Hepatocyte (in vitro differentiated cells): ENCODE results near the gene OSR1. TPM values are rescaled to one million over a fixed set of nuclear protein-coding genes. Genes with fewer than 3 reads are reported as not detected.

Source experiments
- DNase-seq: peaks from one replicate; pipeline ENCODE4 v3.0.0-alpha.2; 2016; ENCODE audit warnings: low spot score
- H2AFZ ChIP-seq: fragments of 200-600 bp; sonication (generic); 2 replicates; pipeline ENCODE4 v1.6.0; 2016; ENCODE audit warnings: antibody characterized with exemption, mild to moderate bottlenecking
- H3K27ac ChIP-seq: fragments of 200-600 bp; sonication (generic); 2 replicates; pipeline ENCODE4 v1.5.1; 2016; ENCODE audit warnings: mild to moderate bottlenecking
- H3K27me3 ChIP-seq: fragments of 200-600 bp; sonication (generic); 2 replicates; pipeline ENCODE4 v1.6.1; 2016
- H3K36me3 ChIP-seq: fragments of 200-600 bp; sonication (generic); replicated peaks from 2 replicates; pipeline ENCODE4 v1.5.1; 2016; ENCODE audit warnings: low read depth; ENCODE audit not compliant: insufficient read depth
- H3K4me1 ChIP-seq: fragments of 200-600 bp; sonication (generic); 2 replicates; pipeline ENCODE4 v1.5.1; 2016; ENCODE audit warnings: mild to moderate bottlenecking, moderate library complexity; ENCODE audit not compliant: insufficient read depth
- H3K4me2 ChIP-seq: fragments of 200-600 bp; sonication (generic); 2 replicates; pipeline ENCODE4 v1.6.0; 2016
- H3K4me3 ChIP-seq: fragments of 200-600 bp; sonication (generic); 2 replicates; pipeline ENCODE4 v1.5.1; 2016; ENCODE audit warnings: mild to moderate bottlenecking
- H3K79me2 ChIP-seq: fragments of 200-600 bp; sonication (generic); 2 replicates; pipeline ENCODE4 v1.6.0; 2017; ENCODE audit warnings: mild to moderate bottlenecking
- H3K9me2 ChIP-seq: fragments of 200-600 bp; sonication (generic); replicated peaks from 2 replicates; pipeline ENCODE4 v1.6.0; 2017; ENCODE audit warnings: mild to moderate bottlenecking; ENCODE audit not compliant: insufficient read depth
- H3K9me3 ChIP-seq: fragments of 200-600 bp; sonication (generic); 2 replicates; pipeline ENCODE4 v1.5.1; 2016; ENCODE audit warnings: low read depth, mild to moderate bottlenecking
- H4K20me1 ChIP-seq: fragments of 200-600 bp; sonication (generic); 2 replicates; pipeline ENCODE4 v1.6.0; 2016; ENCODE audit warnings: mild to moderate bottlenecking; ENCODE audit not compliant: insufficient read depth, poor library complexity, severe bottlenecking
- EZH2 ChIP-seq: fragments of 200-600 bp; sonication (generic); IDR thresholded peaks from 2 replicates; pipeline ENCODE4 v1.6.1; 2016; ENCODE audit warnings: antibody characterized with exemption, mild to moderate bottlenecking, borderline replicate concordance
- EZH2phosphoT487 ChIP-seq: fragments of 200-600 bp; sonication (generic); IDR thresholded peaks from one replicate; pipeline ENCODE4 v1.6.1; 2018; ENCODE audit warnings: antibody characterized with exemption, mild to moderate bottlenecking, low read depth, moderate library complexity; ENCODE audit not compliant: unreplicated experiment, severe bottlenecking
- WGBS: methylation state at CpG from one replicate; pipeline ENCODE4 v1.1.6; 2016; ENCODE audit warnings: low lambda C conversion rate; ENCODE audit errors: missing lambda C conversion rate; 5-methylcytosine and 5-hydroxymethylcytosine counted together
- polyA plus RNA-seq: library from polyadenylated mRNA; unstranded; fragments of >200 nt; fragmentation: Nextera tagmentation; extraction: Ambion mirVana; gene quantifications from 2 replicates; pipeline ENCODE4 v1.2.1, GENCODE V29; 2016
- total RNA-seq: library from RNA; depleted of rRNA; stranded (reverse); fragments of >200 nt; gene quantifications from 2 replicates; pipeline ENCODE4 v1.2.3, GENCODE V29; 2014
- TF ChIP-seq, protein P1 (sequence below): fragments of 200-600 bp; sonication (generic); IDR thresholded peaks from 2 replicates; pipeline ENCODE4 v1.5.1; 2016; ENCODE audit warnings: antibody characterized with exemption, mild to moderate bottlenecking; ENCODE audit not compliant: poor library complexity

OSR1 gene
- total and polyA plus RNA-seq, 2 experiments from 2014 or later: 19.8 to 45.7 TPM

DNA sequence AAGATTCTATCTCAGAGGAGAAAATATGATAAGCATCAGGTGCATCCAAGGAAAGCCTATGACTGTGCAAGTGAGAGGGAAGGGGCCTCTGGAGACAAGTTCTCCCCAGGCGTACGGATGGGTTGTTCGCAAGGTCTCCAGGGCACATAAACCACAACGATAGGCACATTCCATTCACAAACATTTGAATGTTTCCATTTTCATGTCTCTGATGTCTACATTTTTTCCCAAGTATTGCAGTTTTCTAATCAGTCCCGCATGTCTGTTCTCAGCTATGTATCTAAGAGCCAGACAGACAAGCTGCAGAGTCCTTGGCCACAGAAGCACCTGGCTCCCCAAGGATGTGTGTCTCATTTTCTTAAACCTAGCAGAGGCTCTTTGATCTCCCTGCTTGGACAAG lies 28.0 kb downstream of the OSR1 start:
- H3K9me2 ChIP-seq: no peaks in the 10 kb centered on the region
- WGBS: 76% methylated on average over 5 of the region's 5 CpGs
- H3K27me3 ChIP-seq: no peaks in the 10 kb centered on the region
- H3K4me3 ChIP-seq: no peak overlapping the region
- no peak overlapping the region for H2AFZ ChIP-seq
- H3K36me3 ChIP-seq: no peaks in the 10 kb centered on the region
- no peaks in the 10 kb centered on the region for H3K4me1 ChIP-seq
- H3K27ac ChIP-seq: no peak overlapping the region
- no peaks in the 10 kb centered on the region for H3K9me3 ChIP-seq
- TF ChIP-seq, protein P1, sequence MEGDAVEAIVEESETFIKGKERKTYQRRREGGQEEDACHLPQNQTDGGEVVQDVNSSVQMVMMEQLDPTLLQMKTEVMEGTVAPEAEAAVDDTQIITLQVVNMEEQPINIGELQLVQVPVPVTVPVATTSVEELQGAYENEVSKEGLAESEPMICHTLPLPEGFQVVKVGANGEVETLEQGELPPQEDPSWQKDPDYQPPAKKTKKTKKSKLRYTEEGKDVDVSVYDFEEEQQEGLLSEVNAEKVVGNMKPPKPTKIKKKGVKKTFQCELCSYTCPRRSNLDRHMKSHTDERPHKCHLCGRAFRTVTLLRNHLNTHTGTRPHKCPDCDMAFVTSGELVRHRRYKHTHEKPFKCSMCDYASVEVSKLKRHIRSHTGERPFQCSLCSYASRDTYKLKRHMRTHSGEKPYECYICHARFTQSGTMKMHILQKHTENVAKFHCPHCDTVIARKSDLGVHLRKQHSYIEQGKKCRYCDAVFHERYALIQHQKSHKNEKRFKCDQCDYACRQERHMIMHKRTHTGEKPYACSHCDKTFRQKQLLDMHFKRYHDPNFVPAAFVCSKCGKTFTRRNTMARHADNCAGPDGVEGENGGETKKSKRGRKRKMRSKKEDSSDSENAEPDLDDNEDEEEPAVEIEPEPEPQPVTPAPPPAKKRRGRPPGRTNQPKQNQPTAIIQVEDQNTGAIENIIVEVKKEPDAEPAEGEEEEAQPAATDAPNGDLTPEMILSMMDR: no peak
- no peak for TF ChIP-seq EZH2
- TF ChIP-seq EZH2phosphoT487: no peak
- no peak for DNase-seq
- H4K20me1 ChIP-seq: no peaks in the 10 kb centered on the region
- no peak overlapping the region for H3K4me2 ChIP-seq
- no peaks in the 10 kb centered on the region for H3K79me2 ChIP-seq

DNA sequence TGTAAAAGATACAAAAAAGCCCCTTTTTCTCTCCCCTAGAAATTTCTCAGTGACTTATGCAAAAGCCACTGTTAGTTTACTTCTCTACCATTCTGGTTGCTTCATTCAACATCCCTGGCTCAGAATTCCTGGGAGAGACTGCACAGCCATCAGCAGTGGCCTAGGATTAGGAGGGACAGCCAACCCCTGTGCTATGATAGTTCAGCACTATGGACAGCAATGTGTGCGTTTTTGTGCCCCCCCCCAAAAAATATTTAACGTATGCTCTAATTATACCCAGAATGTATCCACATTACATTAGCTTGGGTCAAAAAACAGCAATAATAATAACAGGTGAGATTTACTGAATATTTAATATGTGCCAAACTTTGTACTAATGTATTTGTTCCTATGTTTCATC lies 29.0 kb downstream of the OSR1 start:
- Histone ChIP-seq H4K20me1 (no peaks in the 10 kb centered on the region), H3K27me3 (no peaks in the 10 kb centered on the region), H3K27ac (no peak overlapping the region), H3K4me3 (no peak overlapping the region), H3K9me3 (no peaks in the 10 kb centered on the region), H3K79me2 (no peaks in the 10 kb centered on the region), H3K9me2 (no peaks in the 10 kb centered on the region), H2AFZ (no peak overlapping the region), H3K36me3 (no peaks in the 10 kb centered on the region), H3K4me2 (no peak overlapping the region), H3K4me1 (no peaks in the 10 kb centered on the region)
- DNase-seq: no peak
- TF ChIP-seq, protein P1: no peak
- TF ChIP-seq EZH2 (no peak), EZH2phosphoT487 (no peak)
- 25% methylated on average over 2 of the region's 2 CpGs for WGBS

DNA sequence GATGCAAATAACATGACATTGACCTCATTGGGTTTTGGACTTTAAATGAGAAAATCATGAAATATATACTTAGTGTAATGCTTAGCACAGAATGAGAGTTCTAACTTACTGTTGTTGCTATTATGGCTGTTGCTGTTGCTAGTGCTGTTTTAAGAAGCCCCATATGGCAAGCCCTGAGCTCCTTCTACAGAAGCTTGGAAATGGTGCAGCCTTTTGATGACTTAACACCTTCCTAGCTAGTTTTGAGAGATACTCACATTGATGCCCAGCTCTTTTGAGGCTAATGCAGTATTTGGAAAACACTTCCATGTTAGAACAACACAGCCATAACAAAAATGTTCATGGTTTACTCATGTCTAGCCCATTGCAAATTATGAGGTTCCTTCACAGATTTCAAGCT lies 30.9 kb downstream of the OSR1 start:
- no peak overlapping the region for H2AFZ ChIP-seq
- H3K27ac ChIP-seq: no peak overlapping the region
- no peaks in the 10 kb centered on the region for H3K9me3 ChIP-seq
- H3K9me2 ChIP-seq: no peaks in the 10 kb centered on the region
- H4K20me1 ChIP-seq: no peaks in the 10 kb centered on the region
- no peaks in the 10 kb centered on the region for H3K4me1 ChIP-seq
- H3K4me2 ChIP-seq: no peak overlapping the region
- no peaks in the 10 kb centered on the region for H3K36me3 ChIP-seq
- H3K79me2 ChIP-seq: no peaks in the 10 kb centered on the region
- no peak for DNase-seq
- TF ChIP-seq, protein P1: no peak
- TF ChIP-seq EZH2phosphoT487 (no peak), EZH2 (no peak)
- no peak overlapping the region for H3K4me3 ChIP-seq
- no peaks in the 10 kb centered on the region for H3K27me3 ChIP-seq

DNA sequence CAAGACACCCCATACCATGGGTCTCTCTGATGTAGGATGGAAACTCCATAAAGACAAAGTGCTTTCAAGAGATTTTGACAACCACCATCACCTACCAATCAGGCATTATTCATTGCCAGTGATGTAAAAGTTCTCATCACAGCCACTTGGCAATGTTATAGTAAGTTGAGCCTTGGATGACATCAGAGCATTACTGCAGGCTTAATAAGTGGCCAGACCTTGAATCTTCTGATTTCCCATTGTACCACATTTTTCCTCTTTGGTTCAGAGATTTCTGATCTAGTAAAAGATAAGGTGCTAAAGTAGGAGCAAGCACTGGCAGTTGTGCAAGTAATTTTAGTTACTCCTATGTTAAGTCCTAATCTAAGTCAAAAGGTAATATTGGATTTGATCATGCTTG lies 36.5 kb downstream of the OSR1 start:
- Histone ChIP-seq H3K27me3 (no peaks in the 10 kb centered on the region), H3K27ac (no peak overlapping the region), H3K36me3 (no peaks in the 10 kb centered on the region), H3K4me1 (no peaks in the 10 kb centered on the region), H3K4me2 (no peak overlapping the region), H3K9me3 (no peaks in the 10 kb centered on the region), H3K9me2 (no peaks in the 10 kb centered on the region), H4K20me1 (no peaks in the 10 kb centered on the region), H3K79me2 (no peaks in the 10 kb centered on the region), H2AFZ (no peak overlapping the region), H3K4me3 (no peak overlapping the region)
- no peak for DNase-seq
- TF ChIP-seq EZH2phosphoT487 (no peak), EZH2 (no peak)
- TF ChIP-seq, protein P1: no peak
